Measurements from ENCODE around the gene CHEK2.
"Not testable (repeated sequence)": the region's sequence is repeated elsewhere in the genome, so short reads cannot be mapped to it uniquely, and the experiment has no call there.

Gene CHEK2

DNA sequence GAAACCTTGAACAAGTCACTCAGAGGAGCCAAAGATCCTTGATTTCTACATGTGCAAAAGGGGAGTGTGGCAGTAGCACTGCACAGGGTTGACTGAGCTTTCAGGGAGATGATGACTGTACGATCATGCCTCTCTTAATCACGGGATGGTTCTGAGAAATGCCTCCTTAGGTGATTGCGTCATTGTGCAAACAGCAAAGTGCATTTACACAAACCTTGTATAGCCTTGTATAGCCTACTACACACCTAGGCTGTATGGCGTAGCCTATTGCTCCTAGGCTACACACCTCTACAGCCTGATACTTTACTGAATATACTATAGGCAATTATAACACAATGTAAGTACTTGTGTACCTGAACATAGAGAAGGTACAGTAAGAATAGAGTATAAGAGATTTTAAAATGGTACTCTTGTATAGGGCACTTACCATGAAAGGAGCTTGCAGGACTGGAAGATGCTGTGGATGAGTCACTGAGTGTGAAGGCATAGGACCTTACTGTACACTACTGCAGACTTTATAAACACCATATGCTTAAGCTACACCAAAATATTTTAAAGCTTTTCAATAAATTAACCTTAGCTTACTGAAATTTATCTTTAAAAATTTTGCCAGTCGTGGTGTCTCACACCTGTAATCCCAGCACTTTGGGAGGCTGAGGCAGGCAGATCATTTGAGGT lies 60.7 kb downstream of the CHEK2 start:
- CTCF ChIA-PET; DNase-seq (ENCODE audit: extremely low spot score); POLR2A ChIA-PET: not testable (repeated sequence)

DNA sequence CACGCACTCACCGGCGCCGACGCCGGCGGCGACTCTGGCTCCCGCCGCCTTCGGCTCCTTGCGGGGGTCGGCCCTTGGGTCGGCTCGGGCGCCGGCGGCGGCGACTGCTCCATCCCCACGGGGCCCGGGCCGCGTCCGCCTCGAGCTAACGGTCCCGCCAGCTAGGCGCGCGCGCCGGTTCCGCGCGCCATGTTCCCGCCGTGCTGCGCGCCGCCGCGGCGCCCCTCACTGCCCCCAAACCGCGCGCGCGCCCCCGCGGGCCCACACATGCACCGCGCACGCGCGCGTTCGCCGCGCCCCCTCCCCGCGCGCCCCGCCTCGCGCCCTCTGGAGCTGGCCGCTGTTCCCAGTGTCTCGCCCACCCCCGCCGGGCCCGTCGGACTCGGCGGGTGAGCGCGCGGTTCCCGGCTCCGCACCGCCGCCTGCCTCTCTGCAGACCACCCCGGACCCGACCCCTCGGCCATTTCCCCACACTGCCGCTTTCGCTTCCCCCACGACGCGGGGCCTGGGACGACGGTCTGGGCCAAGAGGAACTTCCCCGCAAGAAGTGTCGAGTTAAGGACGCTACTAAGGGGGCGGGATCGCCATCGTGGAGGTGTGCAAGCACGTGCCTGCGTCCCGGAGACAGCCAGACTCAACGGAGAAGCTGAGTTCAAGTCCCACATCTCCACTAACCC lies 61.9 kb downstream of the CHEK2 start, which contains the start of gene TTC28:
TTC28 (minus strand) TSS at position 230 of the 677 bp plus-strand sequence; CDS start at position 113, 117 bp downstream.
- DNase-seq (ENCODE audit: extremely low spot score): peak; percentile 73
- POLR2A ChIA-PET: interaction anchor here (1.0 to 1.3 kb wide), 3 partner anchors 18 to 39 kb away, joined by 3 read pairs; no protein-coding TSS in a partner anchor
- CTCF ChIA-PET: not testable (repeated sequence)
- peak; percentile 100 for TF ChIP-seq L3MBTL2 (conservative IDR thresholded peaks at IDR 0.05)
- TF ChIP-seq FOXM1 (IDR thresholded peaks at IDR 0.05; ENCODE audit: borderline replicate concordance): peak; percentile 72; the same call in 1 of the 2 replicates
- TF ChIP-seq ARNT (IDR thresholded peaks at IDR 0.05): peak; percentile 57; the same call in 1 of the 2 replicates

DNA sequence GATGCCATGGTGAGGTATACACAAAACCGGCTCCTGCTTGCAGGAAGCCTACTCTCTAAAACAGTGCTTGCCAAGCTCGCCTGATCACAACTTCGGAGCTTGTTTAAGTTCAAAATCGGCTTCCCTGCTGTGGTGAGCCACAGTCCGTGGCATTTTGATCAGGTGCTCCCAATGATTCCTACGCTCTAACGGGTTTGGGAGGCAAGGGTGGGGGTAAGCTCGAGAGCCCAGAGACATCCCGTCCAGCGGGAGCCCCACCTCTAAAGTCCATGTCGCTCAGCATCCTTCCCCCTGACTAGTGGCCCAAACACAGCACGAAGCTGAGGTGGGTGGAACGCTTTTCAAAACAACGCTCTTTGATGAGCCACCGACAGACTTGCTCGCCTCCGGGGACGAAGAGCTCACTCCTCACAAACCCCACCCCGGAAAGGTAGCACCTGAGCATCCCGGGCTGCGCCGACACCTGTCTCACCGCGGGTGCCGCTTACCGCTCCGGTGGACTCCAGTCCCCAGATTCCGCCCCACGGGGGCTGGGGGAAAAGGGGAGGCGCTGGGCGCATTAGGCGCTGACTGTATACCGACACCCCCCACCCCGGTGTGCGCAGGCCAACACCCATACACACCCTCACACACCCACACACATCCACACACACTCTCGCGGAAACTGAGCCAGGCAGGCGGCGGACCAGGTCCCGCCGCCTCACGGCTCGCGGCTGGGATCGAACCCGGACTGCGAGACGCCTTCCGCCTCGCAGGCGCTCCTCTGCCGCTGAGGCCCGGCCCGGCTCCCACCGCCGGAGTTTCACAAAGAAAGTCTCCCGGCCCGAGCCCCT lies 62.6 kb downstream of the CHEK2 start:
- CTCF ChIA-PET; DNase-seq (ENCODE audit: extremely low spot score): not testable (repeated sequence)
- POLR2A ChIA-PET: interaction anchor here (0.6 to 1.3 kb wide), 6 partner anchors 20 to 70 kb away, joined by 3 to 4 read pairs (median 3); partner anchors contain the start of genes CHEK2 and HSCB

DNA sequence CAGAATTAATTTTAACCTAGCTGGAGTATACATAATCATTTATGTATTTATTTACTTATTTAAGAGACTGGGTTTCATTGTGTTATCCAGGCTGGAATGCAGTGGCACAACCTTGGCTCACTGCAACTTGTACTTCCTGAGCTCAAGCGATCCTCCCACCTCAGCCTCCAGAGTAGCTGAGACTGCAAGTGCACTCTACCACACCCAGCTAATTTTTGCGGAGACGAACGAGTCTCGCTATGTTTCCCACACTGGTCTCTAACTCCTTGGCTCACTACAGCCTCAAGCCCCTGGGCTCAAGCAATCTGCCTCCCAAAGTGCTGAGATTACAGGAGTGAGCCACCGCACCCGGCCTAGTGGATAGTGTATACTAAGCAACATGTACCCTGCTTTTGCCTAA lies 63.5 kb downstream of the CHEK2 start:
- CTCF ChIA-PET; DNase-seq (ENCODE audit: extremely low spot score): not testable (repeated sequence)
- POLR2A ChIA-PET: interaction anchor here (0.7 to 0.8 kb wide), 2 partner anchors 49 to 63 kb away, joined by 3 read pairs; partner anchors contain the start of genes CHEK2 and HSCB

DNA sequence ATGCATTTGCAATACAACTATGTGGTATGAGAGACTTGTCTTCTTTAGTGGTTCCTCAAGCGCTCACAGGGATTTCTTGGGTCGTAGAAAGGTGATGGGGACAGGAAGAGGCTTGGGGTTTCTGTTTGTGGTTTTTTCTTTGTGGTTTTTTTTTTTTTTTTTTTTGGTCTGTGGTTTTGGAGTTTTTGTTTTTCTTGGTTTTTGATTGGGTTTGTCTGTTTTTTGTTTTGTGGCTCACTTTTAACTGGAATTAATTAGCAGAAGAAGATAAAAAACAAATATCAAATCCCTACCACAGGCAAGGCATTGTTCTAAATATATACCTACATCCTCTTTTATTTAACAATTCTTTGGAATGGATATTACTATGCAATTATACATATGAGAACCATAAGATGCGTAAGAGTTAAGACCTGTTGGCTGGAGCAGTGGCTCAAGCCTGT lies 67.5 kb downstream of the CHEK2 start:
- POLR2A ChIA-PET: no interaction called here
- TF ChIP-seq FOXM1 (IDR thresholded peaks at IDR 0.05; ENCODE audit: borderline replicate concordance): no peak
- TF ChIP-seq CTBP1 (IDR thresholded peaks at IDR 0.05; ENCODE audit: borderline replicate concordance): no peak
- TF ChIP-seq ZNF384 (IDR thresholded peaks at IDR 0.05): no peak
- no peak for TF ChIP-seq ARNT (IDR thresholded peaks at IDR 0.05)
- no peak for TF ChIP-seq BHLHE40 (IDR thresholded peaks at IDR 0.05; ENCODE audit: borderline replicate concordance)
- CTCF ChIA-PET: interaction anchor here (0.7 kb wide), 1 partner anchor 135 kb away, joined by 3 read pairs; no protein-coding TSS in a partner anchor
- no peak for DNase-seq (ENCODE audit: extremely low spot score)

DNA sequence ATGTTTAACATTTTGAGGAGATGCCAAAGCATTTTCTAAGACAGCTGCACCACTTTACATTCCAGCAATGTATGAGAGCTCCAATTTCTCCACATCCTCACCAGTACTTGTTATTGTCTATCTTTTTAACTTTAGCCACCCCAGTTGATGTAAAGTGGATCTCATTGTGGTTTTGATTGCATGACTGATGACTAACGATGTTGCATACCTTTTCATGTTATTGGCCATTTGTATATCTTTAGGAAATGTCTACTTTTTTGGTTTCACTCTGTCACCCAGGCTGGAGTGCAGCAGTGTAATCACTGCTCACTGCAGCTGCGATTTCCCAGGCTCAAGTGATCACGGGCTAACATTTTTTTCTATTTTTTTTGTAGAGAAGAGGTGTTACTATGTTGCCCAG lies 70.9 kb downstream of the CHEK2 start:
- CTCF ChIA-PET: no interaction called here
- no peak for DNase-seq (ENCODE audit: extremely low spot score)
- POLR2A ChIA-PET: no interaction called here
- no peak for TF ChIP-seq ELF4 (IDR thresholded peaks at IDR 0.05)
- no peak for TF ChIP-seq BHLHE40 (IDR thresholded peaks at IDR 0.05; ENCODE audit: borderline replicate concordance)
- TF ChIP-seq ARNT (IDR thresholded peaks at IDR 0.05): no peak
- no peak for TF ChIP-seq FOXA1 (IDR thresholded peaks at IDR 0.05)
- no peak for TF ChIP-seq LEF1 (IDR thresholded peaks at IDR 0.05; ENCODE audit: borderline replicate concordance)
- no peak for TF ChIP-seq HDGF (IDR thresholded peaks at IDR 0.05; ENCODE audit: borderline replicate concordance)
- no peak for TF ChIP-seq NFRKB (IDR thresholded peaks at IDR 0.05)
- TF ChIP-seq, protein P1, sequence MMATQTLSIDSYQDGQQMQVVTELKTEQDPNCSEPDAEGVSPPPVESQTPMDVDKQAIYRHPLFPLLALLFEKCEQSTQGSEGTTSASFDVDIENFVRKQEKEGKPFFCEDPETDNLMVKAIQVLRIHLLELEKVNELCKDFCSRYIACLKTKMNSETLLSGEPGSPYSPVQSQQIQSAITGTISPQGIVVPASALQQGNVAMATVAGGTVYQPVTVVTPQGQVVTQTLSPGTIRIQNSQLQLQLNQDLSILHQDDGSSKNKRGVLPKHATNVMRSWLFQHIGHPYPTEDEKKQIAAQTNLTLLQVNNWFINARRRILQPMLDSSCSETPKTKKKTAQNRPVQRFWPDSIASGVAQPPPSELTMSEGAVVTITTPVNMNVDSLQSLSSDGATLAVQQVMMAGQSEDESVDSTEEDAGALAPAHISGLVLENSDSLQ (IDR thresholded peaks at IDR 0.05): no peak
- TF ChIP-seq SP1 (IDR thresholded peaks at IDR 0.05): no peak
- TF ChIP-seq FOXM1 (IDR thresholded peaks at IDR 0.05; ENCODE audit: borderline replicate concordance): no peak
- TF ChIP-seq FOXK2 (IDR thresholded peaks at IDR 0.05): no peak

DNA sequence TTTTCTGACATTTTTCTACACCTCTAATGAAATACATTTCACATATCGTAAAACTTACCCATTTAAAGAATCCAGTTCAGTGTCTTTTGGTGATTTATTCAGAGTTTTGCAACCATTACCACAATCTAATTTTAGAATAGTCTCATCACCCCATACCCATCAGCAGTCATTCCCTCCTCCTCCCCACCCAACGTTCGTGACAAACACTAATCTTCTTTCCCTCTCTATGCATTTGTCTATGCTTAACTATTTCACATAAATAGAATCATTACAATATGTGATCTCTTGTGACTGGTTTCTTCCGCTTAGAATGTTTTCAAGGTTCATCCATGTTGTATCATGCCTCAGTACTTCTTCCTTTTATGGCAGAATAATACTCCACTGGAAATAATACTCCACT lies 71.5 kb downstream of the CHEK2 start:
- POLR2A ChIA-PET: no interaction called here
- CTCF ChIA-PET: no interaction called here
- DNase-seq (ENCODE audit: extremely low spot score): no peak
- no peak for TF ChIP-seq NFRKB (IDR thresholded peaks at IDR 0.05)
- TF ChIP-seq ARNT (IDR thresholded peaks at IDR 0.05): no peak

DNA sequence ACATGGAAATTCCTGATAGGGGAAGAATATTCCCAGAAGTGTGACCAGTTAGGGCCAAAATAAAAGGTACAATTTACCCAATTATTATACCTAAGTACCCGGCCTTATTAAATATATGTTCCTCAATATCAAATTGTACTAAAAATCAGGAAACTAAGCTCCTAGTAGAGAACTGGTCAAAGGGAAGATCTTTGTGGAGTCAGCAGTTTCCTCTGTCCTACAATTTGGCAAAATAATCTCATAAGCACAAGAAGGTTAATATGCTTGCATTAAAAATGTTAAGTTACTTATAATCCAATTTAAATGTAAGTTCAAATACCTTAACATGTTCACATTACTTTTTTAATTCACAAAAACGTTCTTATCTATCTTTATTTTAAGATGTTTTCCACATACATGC lies 72.2 kb downstream of the CHEK2 start:
- ChIA-PET CTCF (no interaction called here), POLR2A (no interaction called here)
- TF ChIP-seq NFRKB (IDR thresholded peaks at IDR 0.05): peak; percentile 13; the same call in 1 of the 2 replicates
- TF ChIP-seq TARDBP (IDR thresholded peaks at IDR 0.05): no peak
- DNase-seq (ENCODE audit: extremely low spot score): no peak

DNA sequence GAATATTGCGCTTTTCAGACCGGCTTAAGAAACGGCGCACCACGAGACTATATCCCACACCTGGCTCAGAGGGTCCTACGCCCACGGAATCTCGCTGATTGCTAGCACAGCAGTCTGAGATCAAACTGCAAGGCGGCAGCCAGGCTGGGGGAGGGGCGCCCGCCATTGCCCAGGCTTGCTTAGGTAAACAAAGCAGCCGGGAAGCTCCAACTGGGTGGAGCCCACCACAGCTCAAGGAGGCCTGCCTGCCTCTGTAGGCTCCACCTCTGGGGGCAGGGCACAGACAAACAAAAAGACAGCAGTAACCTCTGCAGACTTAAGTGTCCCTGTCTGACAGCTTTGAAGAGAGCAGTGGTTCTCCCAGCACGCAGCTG lies 78.1 kb downstream of the CHEK2 start:
- CTCF ChIA-PET; POLR2A ChIA-PET; DNase-seq (ENCODE audit: extremely low spot score): not testable (repeated sequence)
